IPS-NIHi7 (cell line): ENCODE results near the gene FLNB.

Source experiments
- DNase-seq: peaks from one replicate; pipeline ENCODE4 v3.0.0; 2012; ENCODE audit warnings: mixed read lengths; ENCODE audit errors: extremely low spot score

The FLNB gene

DNA sequence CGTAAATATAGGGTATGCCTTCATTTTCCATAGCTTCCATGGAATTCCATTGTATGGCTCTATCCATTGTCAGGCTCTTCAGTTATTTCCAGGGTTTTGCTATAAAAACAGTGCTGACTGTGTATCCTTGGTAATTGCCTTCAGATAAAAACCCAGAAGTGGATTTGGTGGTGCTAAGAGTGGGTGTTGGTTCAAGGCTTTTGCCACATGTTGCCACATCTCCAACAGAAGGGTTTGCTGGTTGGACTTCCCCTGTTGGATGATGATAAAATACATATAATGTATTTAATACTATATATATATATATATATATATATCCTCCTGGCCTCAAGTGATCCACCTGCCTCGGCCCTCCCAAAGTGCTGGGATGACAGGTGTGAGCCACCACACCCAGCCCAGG is 97.8 kb downstream of the FLNB start:
- DNase-seq: no peak

DNA sequence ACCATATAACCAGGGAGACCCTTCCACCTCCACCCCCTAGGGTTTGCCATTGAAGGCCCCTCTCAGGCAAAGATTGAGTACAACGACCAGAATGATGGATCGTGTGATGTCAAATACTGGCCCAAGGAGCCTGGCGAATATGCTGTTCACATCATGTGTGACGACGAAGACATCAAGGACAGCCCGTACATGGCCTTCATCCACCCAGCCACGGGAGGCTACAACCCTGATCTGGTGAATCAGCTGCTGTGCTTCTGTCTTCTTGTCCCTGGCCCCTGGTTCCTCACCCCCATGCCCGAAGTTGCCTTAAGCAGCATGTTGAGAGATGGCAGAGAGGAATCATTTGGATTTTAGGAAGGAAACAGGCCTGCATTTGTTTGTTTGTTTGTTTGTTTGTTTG is 98.4 kb downstream of the FLNB start:
- no peak for DNase-seq

- DNase-seq: no peak
These were observed 99.4 kb downstream of the FLNB start for GRCh38 chr3:58107597-58107996.

DNA sequence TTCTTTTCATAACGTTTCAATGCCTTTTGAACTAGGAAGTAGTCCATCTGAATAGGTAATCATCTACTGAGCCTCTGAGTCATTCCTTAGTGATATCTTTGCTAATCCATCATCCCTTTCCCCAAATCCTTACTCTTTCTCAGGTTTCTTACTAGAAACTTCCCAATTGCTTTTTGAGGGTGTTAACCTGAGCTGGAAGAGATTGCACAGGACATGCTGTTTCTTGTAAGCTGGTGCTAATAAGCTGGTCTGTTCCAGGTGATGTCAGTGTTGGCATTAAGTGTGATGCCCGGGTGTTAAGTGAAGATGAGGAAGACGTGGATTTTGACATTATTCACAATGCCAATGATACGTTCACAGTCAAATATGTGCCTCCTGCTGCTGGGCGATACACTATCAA is 101.5 kb downstream of the FLNB start:
- DNase-seq: no peak

DNA sequence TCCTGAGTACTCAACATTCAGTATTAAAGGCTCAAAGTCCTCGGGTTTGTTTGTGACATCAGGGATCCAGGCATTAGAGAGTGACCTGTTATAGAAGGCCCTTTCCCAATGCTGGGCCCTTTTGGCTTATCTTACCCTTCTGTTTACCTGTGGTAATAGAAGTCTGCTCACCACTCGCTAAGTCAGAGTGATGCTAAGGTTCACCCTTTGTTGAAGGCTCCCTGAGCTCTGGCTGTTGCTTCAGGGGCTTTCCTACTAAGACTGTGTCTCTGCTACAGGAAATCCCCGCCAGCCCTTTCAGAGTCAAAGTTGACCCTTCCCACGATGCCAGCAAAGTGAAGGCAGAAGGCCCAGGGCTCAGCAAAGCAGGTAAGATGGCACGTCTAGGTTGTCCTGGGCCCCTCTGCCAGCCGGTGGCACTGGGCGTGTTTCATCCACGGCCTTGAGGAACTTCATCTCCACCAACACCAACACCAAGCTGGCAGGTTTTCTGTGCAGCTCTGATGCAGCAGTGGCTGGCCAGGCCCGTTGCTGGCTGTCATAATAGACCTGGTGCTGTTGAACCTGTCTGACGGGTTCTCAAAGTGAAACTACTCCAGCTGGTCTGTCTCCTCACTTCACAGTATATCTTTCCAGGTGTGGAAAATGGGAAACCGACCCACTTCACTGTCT is 103.4 kb downstream of the FLNB start:
- DNase-seq: no peak

GRCh38 chr3:58112185-58112535 is 103.9 kb downstream of the FLNB start:
- no peak for DNase-seq

GRCh38 chr3:58115175-58115574 is 107.0 kb downstream of the FLNB start:
- no peak for DNase-seq

- no peak for DNase-seq
These were observed 108.1 kb downstream of the FLNB start for GRCh38 chr3:58116161-58116955.

- DNase-seq: no peak
These were observed 108.8 kb downstream of the FLNB start for GRCh38 chr3:58116985-58117384.

- no peak for DNase-seq
These were observed 109.4 kb downstream of the FLNB start for GRCh38 chr3:58117561-58118181.

DNA sequence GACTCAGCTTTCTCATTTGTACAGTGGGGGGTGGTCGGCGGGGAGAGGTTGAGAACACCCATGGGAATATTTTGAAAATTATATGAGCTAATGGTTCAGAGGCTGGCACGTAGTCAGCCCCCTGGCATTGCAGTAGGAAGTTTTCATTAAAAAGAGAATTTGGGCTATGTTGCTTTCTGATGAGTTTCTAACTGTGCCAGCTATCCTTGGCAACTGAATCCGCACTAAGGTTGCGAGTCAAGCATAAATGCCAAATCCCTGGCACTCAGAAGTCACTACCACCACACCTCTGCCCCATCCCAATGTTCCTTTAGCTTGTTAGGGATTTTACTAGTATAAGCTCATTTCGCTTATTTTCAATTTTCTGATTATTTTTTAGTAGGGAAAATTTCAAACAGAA is 111.0 kb downstream of the FLNB start:
- DNase-seq: no peak

GRCh38 chr3:58120075-58120812 is 112.0 kb downstream of the FLNB start:
- no peak for DNase-seq

- DNase-seq: no peak
These were observed 113.0 kb downstream of the FLNB start for GRCh38 chr3:58121183-58121582.

DNA sequence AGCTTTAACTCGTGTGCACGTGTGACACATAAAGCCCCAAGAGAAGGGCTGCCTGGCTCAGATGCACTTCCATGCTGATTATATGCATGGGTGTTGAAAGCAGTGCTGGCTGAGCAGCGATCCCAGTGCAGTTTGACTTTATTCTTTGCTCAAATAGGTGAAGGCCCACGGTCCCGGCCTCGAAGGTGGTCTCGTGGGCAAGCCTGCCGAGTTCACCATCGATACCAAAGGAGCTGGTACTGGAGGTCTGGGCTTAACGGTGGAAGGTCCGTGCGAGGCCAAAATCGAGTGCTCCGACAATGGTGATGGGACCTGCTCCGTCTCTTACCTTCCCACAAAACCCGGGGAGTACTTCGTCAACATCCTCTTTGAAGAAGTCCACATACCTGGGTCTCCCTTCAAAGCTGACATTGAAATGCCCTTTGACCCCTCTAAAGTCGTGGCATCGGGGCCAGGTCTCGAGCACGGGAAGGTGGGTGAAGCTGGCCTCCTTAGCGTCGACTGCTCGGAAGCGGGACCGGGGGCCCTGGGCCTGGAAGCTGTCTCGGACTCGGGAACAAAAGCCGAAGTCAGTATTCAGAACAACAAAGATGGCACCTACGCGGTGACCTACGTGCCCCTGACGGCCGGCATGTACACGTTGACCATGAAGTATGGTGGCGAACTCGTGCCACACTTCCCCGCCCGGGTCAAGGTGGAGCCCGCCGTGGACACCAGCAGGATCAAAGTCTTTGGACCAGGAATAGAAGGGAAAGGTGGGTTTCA is 114.9 kb downstream of the FLNB start:
- no peak for DNase-seq

DNA sequence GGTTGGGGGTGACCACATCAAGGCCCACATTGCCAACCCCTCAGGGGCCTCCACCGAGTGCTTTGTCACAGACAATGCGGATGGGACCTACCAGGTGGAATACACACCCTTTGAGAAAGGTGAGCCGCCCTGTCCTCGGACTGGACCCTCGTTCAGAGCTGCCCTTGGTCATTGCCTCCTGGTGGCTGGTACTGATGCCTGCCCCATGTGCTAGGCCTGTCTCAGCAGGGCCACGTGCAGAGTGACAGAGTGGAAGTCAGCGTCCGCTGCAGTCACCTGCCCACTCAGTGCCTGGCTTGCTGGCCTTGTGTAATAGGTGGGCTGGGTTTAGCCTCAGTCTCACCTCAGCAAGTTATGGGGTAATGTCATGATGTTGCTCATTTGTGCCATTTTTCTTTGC is 116.2 kb downstream of the FLNB start:
- DNase-seq: no peak

- DNase-seq: no peak
These were observed 121.0 kb downstream of the FLNB start for GRCh38 chr3:58129041-58129770.

DNA sequence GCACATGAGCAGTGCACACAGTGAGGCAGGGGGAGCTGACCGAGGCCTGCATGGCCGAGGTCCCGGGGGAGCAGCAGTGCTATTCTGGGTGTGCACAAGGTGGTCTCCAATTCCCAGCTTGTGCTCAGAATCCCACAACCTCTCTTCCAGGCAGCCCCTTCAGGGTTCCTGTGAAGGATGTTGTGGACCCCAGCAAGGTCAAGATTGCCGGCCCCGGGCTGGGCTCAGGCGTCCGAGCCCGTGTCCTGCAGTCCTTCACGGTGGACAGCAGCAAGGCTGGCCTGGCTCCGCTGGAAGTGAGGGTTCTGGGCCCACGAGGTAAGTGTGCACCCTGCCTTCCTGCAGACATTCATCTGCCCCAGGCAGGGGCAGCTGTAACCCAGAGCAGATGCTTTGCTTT is 122.4 kb downstream of the FLNB start:
- DNase-seq: no peak

- DNase-seq: no peak
These were observed 123.0 kb downstream of the FLNB start for GRCh38 chr3:58131101-58131825.

- no peak for DNase-seq
These were observed 124.6 kb downstream of the FLNB start for GRCh38 chr3:58132850-58133249.

GRCh38 chr3:58134468-58134867 is 126.2 kb downstream of the FLNB start:
- DNase-seq: no peak
